GM18507 (cell line): Measurements from ENCODE around the gene VAV3.

Experiments used
- DNase-seq: peaks from one replicate; pipeline ENCODE4 v3.0.0; 2011; ENCODE audit warnings: low read depth; ENCODE audit not compliant: insufficient read length; ENCODE audit errors: extremely low spot score
- FAIRE-seq: peaks from 2 replicates; lab custom pipeline; 2011; peaks lifted over from hg19 to GRCh38; lab: Jason Lieb, UNC

Gene VAV3

DNA sequence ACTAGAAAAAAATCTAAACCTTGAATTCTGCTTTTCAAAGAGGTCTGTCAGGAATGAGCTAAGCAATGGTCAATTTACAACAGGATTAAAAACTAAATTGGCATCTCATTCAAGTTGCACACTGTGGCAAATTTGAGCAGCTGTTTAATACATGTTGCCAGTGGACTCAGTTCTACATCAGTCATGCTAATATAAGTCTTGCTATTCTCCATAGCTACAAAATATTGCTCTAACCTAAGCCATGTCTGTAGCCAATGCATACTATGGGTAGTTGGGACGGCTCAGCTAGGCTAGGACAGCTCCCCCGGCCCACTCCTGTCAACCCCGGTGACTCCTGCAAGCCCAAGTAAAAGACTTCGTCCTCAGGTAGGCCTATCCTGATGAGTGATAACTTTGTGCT, 10.9 kb upstream of the VAV3 start:
- DNase-seq (no peak), FAIRE-seq (no peak)

DNA sequence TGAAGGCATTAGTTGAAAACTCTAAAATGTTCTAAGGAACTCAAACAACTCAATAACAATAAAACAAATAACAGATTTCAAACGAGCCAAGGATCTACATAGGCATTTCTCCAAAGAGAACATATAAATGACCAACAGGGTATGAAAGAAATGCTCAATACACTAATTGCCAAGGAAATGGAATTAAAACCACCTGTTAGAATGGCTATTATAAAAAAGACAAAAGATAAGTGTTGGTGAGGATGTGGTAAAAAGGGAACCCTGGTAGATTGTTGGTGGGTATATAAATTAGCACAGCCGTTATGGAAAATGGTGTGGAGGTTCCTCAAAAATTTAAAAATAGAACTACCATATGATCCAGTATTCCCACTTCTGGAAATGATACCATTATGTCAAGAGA, 9.1 kb upstream of the VAV3 start:
- FAIRE-seq (no peak), DNase-seq (no peak)

DNA sequence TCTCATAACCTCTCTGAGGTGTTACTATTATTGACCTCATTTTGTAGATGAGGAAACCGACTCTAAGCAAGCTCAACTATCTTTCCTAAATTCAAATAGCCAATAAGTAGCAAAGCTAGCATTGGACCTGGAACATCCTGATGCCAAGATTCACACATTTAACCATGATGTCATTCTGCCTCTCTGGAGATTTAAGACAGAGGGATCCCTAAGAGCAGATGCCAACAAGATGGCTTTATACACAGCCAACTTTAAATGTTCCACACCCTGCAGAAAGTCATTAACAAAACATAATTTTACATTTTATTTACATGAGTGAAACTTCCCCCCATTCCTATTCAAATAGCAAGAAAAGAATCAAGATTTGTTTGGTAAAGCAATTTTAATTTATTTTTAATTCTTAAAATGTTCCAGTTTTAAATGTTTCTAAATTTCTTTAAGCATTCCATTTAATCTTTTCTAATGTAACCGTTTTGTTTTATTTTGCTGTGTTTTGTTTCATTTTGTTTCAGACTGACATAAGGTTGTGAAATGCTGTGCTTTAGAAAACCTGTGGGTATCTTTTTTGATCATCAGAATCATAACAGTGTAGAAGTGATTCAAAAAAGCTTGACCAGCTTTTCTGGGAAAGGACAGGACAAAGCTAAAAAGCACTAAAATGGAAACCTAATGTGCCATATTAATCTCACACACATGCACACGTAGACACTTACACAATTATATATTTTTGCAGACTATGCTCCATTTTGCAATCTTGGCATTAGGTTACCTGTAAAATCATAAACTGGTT, 7.6 kb upstream of the VAV3 start:
- DNase-seq (no peak), FAIRE-seq (no peak)

DNA sequence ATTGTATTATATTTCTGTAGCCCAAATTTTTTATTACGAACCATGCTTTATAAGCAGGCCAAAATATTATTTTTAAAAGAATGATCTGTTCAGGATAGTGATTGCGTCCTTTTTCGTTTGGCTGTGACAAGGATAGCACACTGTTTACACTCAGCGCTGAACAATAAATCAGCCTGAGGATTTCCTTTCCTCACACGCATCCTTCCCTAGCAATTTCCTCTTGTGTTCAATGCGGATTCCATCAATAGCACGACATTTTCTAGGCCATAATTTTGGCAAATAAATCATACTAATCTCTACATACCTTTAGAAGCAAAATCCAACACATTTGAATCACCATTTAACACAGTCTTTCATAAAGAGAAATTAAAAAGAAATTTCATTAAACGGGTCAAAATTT, 1.6 kb upstream of the VAV3 start:
- no peak for FAIRE-seq
- DNase-seq: no peak

DNA sequence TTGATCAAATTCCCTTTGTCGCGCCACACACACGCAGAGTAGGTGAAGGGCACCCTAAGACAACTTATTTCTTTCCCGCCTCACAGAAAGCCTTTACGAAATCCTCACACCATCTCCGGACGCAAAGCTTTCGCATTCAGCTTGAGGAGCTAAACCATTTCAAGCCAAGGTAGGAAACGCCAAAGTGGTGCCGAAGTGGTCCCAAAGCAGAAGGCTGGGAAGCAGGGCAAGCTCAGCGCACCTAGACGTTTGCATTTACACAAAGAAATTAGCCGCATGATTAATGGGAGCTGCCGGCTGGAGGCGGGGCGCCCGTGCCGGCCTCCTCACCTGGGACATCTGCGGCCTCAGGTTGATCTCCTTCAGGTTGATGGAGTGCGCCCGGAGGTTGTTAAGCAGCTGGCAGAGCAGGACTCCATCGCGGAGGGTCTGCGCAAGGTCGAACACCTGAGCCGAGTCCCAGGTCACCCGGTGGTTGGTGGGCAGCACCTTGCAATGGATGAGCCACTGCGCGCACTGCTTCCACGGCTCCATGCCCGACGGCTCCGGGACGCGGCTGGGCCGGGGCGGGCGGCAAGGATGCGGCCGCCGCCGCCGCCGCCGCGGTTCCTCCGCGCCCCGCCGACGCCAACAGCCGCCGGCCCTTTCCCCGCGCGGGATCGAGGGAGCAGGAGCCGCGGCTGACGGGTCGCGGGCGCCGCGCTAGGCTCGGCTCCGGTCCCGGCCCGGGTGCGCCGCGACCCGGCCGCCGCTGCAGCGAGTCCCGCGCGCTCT, 457 bp downstream of the VAV3 start:
- DNase-seq: no peak
- no peak for FAIRE-seq

DNA sequence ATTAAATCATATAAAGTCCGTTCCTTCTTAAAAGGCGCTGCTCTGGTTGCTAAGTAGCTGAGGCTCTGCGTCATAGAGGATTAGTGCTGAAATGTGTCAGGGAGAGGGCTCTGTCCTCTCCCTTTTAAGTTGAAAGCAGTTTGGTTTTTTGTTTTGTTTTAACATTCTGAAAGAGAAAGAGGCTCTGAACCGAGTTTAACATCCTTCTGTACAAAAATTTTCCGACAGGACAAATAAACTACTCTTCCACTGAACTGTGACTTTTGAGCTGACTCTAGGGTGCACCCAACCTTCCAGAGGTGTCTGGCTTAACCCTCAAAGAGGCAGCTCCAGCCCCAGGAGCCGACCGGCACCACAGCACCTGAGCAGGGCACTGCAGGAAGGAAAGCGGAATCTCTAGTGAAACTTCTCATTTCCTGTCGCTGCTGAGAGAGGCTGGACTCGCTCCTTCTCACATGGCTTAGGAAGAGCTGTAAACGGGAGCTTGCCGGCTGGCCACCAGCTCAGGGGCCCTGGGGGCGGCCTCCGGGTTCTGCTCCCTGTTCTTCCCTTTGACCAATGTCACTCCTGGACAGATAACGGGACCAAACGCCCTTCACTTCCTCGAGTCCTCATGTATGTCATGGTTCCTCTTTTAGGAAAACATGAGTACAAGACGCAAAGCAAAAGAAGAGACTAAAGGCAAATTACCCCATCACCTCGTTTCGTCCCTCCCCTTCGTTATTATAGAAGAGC, 1.2 kb downstream of the VAV3 start:
- peak; percentile 28 for DNase-seq
- FAIRE-seq: peak; percentile 52

DNA sequence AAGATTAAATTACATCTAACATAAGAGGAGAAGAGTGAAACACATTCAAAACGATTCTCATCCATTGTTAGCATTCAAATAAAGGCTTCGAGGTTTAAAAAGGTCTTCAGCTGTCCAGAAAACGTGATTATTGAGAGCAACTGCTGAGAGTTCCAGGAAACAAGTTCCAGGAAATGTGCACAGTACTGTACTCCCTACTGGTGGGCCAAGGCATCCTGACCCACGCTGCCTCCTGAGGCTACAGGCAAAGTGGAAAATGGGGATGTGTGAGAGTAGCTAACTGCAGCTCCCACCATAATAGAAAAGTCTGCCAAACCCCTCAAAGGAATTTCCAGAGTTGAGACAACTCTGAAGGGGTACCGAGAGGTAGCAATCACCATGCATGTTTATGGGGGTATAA, 2.0 kb downstream of the VAV3 start:
- no peak for DNase-seq
- FAIRE-seq: no peak

DNA sequence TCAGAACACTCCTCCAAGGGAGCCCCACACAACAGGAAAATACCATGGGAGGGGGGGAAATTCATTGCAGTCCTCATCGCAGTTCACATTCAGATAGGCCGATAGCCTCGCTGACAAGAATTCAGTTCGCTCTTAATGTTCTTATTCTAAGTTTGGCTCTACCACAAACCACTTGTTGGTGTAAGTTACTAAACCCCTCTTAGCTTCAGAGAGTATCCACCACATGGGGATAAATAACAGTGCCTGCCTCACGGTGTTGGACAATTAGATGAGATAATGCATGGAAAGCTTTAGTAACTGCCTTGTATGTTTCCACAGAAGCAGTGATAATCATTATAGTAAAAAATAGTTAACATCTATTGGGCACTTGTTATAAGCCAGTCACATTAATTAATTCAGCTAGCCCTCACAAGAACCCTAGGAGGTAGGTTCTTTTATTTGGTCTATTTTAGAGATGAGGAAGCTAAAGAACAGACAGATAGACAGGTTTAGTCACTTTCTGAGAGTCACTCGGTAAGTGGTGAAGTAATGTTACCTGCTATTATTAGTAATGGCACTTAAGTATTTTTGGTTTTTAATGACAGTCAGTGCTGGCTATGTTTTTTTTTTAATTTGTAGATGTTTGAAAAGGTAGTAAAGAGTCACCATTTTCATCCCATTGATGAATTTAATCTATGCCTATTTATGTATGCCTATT, 10.1 kb downstream of the VAV3 start:
- no peak for FAIRE-seq
- DNase-seq: no peak

DNA sequence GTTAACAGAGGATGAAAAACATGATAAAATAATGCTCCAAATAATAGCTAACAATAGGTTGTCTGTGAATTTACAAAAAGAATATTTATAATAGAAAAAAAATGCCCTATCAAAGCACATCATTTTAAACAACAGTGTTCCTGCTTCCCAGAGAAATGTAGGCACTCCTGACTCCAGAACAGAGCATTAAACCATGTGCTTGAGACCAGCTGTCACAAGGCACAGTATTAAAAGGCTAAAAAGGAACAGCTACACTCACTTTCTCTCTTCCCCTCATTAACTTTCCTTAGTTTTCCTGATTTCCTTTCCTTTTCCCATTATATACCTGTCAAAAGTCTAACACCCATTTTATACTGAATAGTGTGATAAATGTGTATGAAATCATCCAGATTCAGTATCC, 10.9 kb downstream of the VAV3 start:
- FAIRE-seq (no peak), DNase-seq (no peak)

DNA sequence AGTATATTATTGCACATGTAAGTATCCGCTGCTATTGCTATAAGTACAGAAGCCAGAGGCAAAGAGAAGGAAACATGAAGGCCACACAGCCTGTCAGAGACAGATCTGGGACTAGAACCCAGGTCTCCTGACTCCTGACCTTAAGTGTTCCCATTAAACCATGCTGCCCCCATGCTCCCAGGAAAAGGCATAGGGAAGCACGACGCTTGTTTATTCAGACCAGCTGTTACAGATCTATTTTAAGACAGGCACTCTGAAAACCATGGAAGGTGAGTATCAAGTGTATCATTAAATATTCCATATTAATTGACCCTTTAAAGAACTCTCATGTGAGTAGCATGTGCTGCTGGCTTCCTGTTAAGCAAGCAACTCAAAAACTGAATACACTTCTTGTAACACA, 11.4 kb downstream of the VAV3 start:
- DNase-seq (no peak), FAIRE-seq (no peak)

DNA sequence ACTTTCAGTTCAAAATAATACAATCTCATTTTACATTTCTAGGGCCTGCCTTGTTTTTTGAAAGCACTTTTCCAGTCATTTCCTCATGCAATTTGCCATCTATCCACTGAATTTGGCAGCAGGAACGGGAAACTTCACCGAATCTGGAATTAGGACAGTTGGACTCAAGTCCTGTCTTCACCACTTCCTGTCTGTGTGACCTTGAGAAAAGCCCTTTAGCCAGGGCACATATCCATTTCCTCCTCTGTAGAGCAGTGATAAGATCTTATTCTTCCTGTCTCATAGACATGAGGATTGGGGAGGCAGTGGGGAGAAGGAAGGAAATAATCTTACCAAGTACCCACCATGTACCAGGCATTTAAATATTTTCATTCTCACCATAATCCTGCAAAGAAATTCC, 12.0 kb downstream of the VAV3 start:
- DNase-seq: no peak
- FAIRE-seq: no peak

DNA sequence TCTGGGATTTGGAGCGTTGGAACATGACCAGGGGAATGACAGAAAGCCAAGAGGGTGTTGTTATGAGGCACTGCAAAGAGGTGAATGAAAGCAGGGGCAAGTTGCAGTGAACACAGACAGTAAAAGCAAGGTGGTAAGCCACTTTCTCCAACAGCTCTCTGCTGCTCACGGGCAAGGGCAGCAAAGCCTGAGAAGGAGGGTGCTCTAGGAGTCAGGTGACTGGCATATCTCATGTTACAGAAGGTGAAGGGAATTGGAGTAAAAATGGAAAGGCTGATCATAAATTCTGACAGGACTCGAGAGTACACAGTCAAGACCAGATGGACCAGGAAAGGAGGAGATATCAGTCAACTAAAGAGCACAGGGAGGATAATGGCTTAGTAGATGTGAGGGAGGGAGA, 14.5 kb downstream of the VAV3 start:
- no peak for FAIRE-seq
- DNase-seq: no peak

DNA sequence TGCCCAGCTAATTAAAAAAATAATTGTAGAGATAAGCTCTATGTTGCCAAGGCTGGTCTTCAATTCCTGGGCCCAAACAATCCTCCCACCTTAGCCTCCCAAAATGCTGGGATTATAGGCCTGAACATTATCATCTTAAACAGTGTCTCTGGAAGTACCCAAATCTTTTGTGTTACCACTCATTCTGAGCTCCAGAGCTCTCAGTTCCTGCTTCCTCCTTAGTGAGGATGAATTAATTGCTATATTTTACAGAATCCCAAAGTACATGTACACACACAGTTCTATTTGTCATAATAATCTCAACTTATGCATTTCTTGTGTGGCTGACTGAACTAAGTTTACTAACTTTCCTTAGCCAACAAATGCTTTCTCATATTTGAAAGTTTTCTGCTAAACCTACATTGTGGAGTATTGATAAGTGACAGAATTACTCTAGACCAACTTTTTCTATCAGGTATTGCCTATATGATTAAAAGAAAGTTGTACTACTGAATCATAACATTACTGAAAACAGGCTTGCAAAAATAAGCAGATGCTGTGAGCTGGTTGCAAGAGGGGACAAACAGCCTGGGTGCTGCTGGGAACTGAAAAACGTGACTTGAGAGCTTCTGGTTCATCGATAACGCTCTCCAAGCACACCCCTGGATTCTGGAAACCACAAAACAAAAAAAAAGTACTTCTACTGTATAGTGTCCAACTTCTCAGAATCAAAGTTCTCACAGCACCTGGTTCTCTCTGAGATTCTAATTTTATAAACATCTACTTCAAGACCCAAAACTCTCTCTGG, 15.3 kb downstream of the VAV3 start:
- no peak for FAIRE-seq
- DNase-seq: no peak

DNA sequence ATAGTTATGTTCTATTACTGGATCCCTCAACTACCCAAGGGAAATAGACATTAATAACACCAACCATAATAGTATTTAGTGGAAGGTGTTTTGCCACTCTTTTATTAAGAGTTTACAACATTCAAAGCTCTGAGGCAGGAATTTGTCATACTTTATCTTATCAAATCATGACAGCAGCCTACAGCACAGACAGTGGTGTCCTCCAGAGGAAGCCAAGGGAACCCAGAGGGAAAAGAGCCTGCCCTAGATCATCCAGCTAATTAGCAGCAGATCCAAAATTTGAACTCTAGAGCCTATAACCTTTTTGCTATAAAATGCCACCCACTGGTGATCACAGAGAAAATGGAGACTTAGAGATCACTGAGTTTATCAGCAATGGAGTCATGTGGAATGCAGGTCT, 18.2 kb downstream of the VAV3 start:
- DNase-seq (no peak), FAIRE-seq (no peak)

DNA sequence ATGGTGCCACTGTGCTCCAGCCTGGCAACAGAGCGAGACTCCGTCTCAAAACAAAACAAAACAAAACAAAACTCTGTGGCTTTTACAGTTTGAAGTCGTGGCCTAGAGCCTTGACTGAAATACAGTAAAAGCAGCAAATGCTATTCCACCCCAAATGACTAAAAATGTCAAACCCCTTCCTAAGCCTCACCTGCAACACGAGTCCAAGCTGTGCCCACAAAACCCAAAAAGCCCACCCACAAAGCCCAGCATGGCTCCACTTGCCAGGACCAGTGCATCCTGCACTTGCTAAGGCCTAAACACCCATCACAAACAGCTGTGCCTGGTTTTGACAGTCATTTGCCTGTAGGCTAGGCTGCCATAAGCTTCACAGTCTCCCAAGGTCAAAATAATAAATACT, 21.3 kb downstream of the VAV3 start:
- DNase-seq (no peak), FAIRE-seq (no peak)

DNA sequence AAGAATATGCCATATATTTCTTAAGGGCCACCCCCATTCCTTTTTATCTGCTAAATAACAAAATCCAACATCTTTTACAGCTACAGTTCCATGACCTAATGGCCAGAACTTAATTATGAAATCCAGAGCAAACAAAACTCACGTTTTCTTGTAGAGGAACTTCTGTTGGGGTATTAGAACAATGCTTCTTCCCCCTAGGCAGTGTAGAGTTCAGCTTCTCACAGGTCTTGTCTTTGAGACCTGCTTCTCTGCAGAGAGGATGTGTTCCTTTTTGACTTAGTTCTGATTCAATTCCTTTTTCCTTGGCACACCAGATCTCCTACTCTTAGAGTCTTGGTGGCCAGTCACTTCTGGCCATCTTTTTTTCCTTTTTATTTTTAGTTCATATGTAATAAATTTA, 22.2 kb downstream of the VAV3 start:
- FAIRE-seq: no peak
- no peak for DNase-seq

DNA sequence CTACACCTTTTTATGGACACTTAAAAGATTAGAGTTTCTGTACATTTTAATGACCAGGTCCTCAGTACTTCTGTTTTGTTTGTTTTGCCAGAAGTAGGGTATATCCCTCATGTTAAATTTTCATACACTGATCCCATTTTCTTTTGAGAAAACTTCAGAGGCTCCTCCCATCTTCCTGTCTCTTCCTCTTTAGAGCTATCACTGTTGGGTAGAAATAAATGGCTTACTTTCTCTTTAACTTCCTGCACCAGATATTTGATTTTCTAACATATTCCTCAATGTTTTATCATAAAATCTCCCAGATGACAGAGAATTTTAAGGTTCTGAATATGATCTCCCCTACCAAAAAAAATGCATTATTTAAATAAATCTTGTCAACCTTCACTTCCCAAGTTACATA, 23.4 kb downstream of the VAV3 start:
- DNase-seq (no peak), FAIRE-seq (no peak)

DNA sequence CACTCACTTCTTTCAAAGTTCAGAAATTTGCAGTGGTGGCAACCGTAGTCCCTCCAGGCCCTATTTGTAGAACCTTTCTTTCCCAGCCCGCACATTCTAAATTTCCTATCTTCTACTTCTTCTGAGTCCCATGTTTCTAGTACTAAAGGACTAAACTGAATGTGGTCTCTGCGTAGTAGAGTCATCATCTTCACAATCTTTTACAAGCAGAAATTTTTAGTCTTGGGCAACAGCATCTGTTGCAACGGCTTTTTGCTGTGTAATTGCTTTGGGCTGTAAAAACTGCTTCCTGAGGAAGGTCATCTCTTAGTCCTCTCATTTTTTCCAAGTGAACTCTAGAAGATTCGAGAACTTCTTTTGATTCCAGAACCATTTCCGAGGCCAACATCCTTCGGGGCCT, 23.9 kb downstream of the VAV3 start:
- DNase-seq (no peak), FAIRE-seq (no peak)

DNA sequence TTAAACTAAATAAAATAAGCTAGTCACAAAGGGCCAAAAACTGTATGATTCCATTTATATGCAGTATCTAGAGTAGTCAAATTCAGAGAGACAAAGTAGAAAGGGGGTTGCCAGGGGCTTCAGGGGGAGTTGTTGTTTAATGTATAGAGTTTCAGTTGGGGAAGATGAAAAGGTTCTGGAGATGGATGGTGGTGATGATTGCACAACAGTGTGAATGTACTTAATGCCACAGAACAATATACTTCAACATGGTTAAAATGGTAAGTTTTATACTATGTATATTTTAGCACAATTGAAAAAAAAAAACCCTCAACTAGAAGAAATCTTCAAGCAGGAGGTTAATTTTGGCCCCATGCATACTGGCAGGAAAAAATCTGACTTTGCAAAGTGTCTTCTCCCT, 24.3 kb downstream of the VAV3 start:
- no peak for DNase-seq
- FAIRE-seq: no peak
